SU-DHL-6 (cell line): ENCODE data around the gene SCN1A.

Experiments used
- H2AFZ ChIP-seq: fragments of 200-600 bp; sonication (generic); 2 replicates; pipeline ENCODE4 v1.6.1; 2014; ENCODE audit warnings: low read depth, mild to moderate bottlenecking, moderate library complexity, mixed read lengths, antibody characterized with exemption, low read length; ENCODE audit not compliant: severe bottlenecking
- H3F3A ChIP-seq: fragments of 200-600 bp; shearing (Covaris generic); 2 replicates; pipeline ENCODE4 v1.6.0; 2016; ENCODE audit warnings: antibody characterized with exemption, mild to moderate bottlenecking; ENCODE audit not compliant: insufficient read depth
- H3K27ac ChIP-seq: fragments of 200-600 bp; sonication (generic); 2 replicates; pipeline ENCODE4 v1.5.1; 2016; ENCODE audit warnings: low read depth, mild to moderate bottlenecking, low read length, moderate library complexity, mixed read lengths
- H3K27me3 ChIP-seq: fragments of 200-600 bp; sonication (generic), shearing (Covaris generic); 2 replicates; pipeline ENCODE4 v1.6.0; 2014; ENCODE audit warnings: mild to moderate bottlenecking, low read length
- H3K36me3 ChIP-seq: fragments of 200-600 bp; sonication (generic); 2 replicates; pipeline ENCODE4 v1.6.1; 2014; ENCODE audit warnings: mild to moderate bottlenecking, low read length, mixed read lengths
- H3K4me2 ChIP-seq: fragments of 300-600, 200-600 bp; shearing (Covaris generic), sonication (generic); 2 replicates; pipeline ENCODE4 v1.6.0; 2014; ENCODE audit warnings: low read length, low read depth, mild to moderate bottlenecking; ENCODE audit not compliant: poor library complexity, severe bottlenecking
- H3K4me3 ChIP-seq: fragments of 200-600 bp; sonication (generic); 2 replicates; pipeline ENCODE4 v1.5.1; 2014; ENCODE audit warnings: antibody characterized with exemption, low read length, mild to moderate bottlenecking, mixed read lengths; ENCODE audit not compliant: insufficient read depth, poor library complexity, severe bottlenecking
- H3K79me2 ChIP-seq: fragments of 200-600 bp; sonication (generic); 2 replicates; pipeline ENCODE4 v1.6.1; 2014; ENCODE audit warnings: mild to moderate bottlenecking, low read length, moderate library complexity; ENCODE audit not compliant: insufficient read depth
- H3K9ac ChIP-seq: fragments of 200-600 bp; sonication (generic); 2 replicates; pipeline ENCODE4 v1.7.0; 2014; ENCODE audit warnings: mild to moderate bottlenecking, low read length
- H3K9me2 ChIP-seq: fragments of 200-600 bp; sonication (generic); replicated peaks from 2 replicates; pipeline ENCODE4 v1.6.1; 2014; ENCODE audit warnings: low read length; ENCODE audit not compliant: insufficient read depth
- H3K9me3 ChIP-seq: fragments of 200-600 bp; sonication (generic); 2 replicates; pipeline ENCODE4 v1.6.1; 2014; ENCODE audit warnings: low read length, mixed read lengths; ENCODE audit not compliant: insufficient read depth
- H4K20me1 ChIP-seq: fragments of 200-600 bp; sonication (generic); 2 replicates; pipeline ENCODE4 v1.6.1; 2014; ENCODE audit warnings: low read depth, mild to moderate bottlenecking, antibody characterized with exemption, low read length, moderate library complexity, mixed read lengths
- EZH2phosphoT487 ChIP-seq: fragments of 200-600 bp; sonication (generic), shearing (Covaris generic); conservative IDR thresholded peaks from 2 replicates; pipeline ENCODE4 v1.6.1; 2018; ENCODE audit warnings: mild to moderate bottlenecking, antibody characterized with exemption, low read length, moderate library complexity, mixed read lengths
- TF ChIP-seq, protein P1 (sequence below): fragments of 200-600 bp; sonication (generic); IDR thresholded peaks from one replicate; pipeline ENCODE4 v1.5.1; 2017; ENCODE audit warnings: antibody characterized with exemption, mild to moderate bottlenecking, low read length, moderate library complexity; ENCODE audit not compliant: insufficient read depth, poor library complexity, severe bottlenecking

The SCN1A gene

DNA sequence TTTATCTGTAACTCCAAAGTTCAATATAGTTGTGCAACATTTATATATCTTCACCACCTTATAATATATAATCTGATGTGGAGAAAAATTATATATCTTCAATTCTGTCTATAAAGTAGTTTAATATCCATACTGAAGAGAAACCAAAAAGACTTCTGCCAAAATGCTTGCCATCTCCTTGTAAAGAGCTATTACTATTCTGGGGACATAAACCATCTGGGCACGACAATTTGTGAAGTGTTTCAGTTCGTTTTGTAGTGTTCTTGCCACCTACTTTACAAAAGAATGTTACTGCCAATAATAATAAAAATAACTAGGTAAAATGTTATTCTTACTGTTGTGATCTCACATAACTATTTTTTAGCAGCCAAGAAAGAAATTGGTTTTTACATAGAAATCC lies 45.1 kb downstream of the SCN1A start:
- Histone ChIP-seq H3K9ac (no peak overlapping the region), H3K4me2 (no peak overlapping the region), H3K36me3 (no peaks in the 10 kb centered on the region), H3K27ac (no peak overlapping the region), H4K20me1 (no peaks in the 10 kb centered on the region), H3K79me2 (no peaks in the 10 kb centered on the region), H3K27me3 (no peaks in the 10 kb centered on the region), H3K9me3 (no peaks in the 10 kb centered on the region), H3K4me3 (no peak overlapping the region), H3K9me2 (no peaks in the 10 kb centered on the region), H3F3A (no peaks in the 10 kb centered on the region), H2AFZ (no peak overlapping the region)
- TF ChIP-seq, protein P1, sequence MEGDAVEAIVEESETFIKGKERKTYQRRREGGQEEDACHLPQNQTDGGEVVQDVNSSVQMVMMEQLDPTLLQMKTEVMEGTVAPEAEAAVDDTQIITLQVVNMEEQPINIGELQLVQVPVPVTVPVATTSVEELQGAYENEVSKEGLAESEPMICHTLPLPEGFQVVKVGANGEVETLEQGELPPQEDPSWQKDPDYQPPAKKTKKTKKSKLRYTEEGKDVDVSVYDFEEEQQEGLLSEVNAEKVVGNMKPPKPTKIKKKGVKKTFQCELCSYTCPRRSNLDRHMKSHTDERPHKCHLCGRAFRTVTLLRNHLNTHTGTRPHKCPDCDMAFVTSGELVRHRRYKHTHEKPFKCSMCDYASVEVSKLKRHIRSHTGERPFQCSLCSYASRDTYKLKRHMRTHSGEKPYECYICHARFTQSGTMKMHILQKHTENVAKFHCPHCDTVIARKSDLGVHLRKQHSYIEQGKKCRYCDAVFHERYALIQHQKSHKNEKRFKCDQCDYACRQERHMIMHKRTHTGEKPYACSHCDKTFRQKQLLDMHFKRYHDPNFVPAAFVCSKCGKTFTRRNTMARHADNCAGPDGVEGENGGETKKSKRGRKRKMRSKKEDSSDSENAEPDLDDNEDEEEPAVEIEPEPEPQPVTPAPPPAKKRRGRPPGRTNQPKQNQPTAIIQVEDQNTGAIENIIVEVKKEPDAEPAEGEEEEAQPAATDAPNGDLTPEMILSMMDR = no peak
- TF ChIP-seq EZH2phosphoT487 = no peak

DNA sequence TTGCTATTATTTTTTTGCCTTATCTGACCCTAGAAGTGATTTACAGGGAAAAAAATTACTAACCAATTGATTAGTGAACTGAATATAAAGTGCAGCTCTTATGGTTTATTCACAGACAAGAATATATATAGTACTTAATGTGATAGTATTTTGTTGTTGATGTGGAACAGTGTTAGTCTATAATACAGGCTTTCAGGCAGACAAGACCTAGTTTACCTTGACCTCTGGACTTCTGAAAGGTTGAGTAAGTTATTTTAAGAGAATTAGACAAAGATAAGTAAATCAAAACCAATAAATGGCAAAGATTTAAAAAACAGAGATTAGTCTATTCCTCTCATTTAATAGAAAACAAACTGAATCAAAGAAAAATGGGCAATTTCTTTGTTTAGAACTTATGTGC lies 46.0 kb downstream of the SCN1A start:
- no peak overlapping the region for H2AFZ ChIP-seq
- TF ChIP-seq, protein P1 = no peak
- no peak for TF ChIP-seq EZH2phosphoT487
- H3K36me3 ChIP-seq = no peaks in the 10 kb centered on the region
- no peak overlapping the region for H3K4me3 ChIP-seq
- H3K79me2 ChIP-seq = no peaks in the 10 kb centered on the region
- H4K20me1 ChIP-seq = no peaks in the 10 kb centered on the region
- H3K9me3 ChIP-seq = no peaks in the 10 kb centered on the region
- H3K9ac ChIP-seq = no peak overlapping the region
- H3K4me2 ChIP-seq = no peak overlapping the region
- H3K9me2 ChIP-seq = no peaks in the 10 kb centered on the region
- H3K27ac ChIP-seq = no peak overlapping the region
- H3F3A ChIP-seq = no peaks in the 10 kb centered on the region
- H3K27me3 ChIP-seq = no peaks in the 10 kb centered on the region

DNA sequence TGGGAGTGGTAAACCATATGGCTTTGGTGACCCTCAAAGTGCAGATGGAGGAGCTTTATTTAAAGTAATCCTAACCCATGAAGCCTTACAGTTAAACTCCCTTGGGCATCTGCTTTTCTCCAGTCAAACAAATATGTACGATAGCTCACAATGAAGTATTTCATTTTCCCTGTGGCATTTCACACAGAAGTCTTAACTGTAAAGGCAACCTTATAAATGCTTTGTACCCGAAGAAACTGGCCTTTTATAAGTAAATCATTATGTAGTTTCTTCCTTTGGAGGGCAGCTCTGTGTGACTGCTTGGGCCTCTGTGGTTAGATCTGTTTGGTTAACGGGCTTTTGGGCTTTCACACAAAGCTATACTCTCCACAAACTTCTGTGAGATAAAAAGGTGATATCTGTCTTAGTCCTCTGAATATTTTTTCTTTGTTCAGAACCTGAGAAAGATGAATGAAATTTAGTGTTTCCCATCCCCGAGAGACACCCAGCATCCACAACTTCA lies 46.6 kb downstream of the SCN1A start:
- no peak overlapping the region for H3K4me2 ChIP-seq

More for the DNA sequence above, 46.6 kb downstream of the SCN1A start:
- Histone ChIP-seq H2AFZ (no peak overlapping the region), H3K4me3 (no peak overlapping the region), H3K79me2 (no peaks in the 10 kb centered on the region), H3K36me3 (no peaks in the 10 kb centered on the region), H3K9me3 (no peaks in the 10 kb centered on the region), H4K20me1 (no peaks in the 10 kb centered on the region), H3K27me3 (no peaks in the 10 kb centered on the region), H3F3A (no peaks in the 10 kb centered on the region), H3K9ac (no peak overlapping the region), H3K27ac (no peak overlapping the region), H3K9me2 (no peaks in the 10 kb centered on the region)
- TF ChIP-seq, protein P1 = no peak
- TF ChIP-seq EZH2phosphoT487 = no peak
